T1000 (cell line): Measurements from ENCODE around the gene UBQLN3.

ENCODE experiments used
- DNase-seq: peaks from one replicate; lab custom pipeline; 2025; ENCODE audit warnings: mixed read lengths; lab: John Stamatoyannopoulos, UW

The UBQLN3 gene

GRCh38 chr11:5509803-5510202 is at the start of gene UBQLN3:
TSS of gene UBQLN3 (minus strand) at chr11:5509957. CDS start at chr11:5509558, 399 bp downstream.
- DNase-seq: no peak

- no peak for DNase-seq
Measured at GRCh38 chr11:5557751-5558150, 48.0 kb upstream of the UBQLN3 start.

GRCh38 chr11:5556596-5557188 is 46.9 kb upstream of the UBQLN3 start:
- DNase-seq: no peak

GRCh38 chr11:5553343-5553742 is 43.6 kb upstream of the UBQLN3 start:
- DNase-seq: no peak

GRCh38 chr11:5550440-5551095 is 40.8 kb upstream of the UBQLN3 start:
- no peak for DNase-seq

GRCh38 chr11:5548440-5548839 is 38.7 kb upstream of the UBQLN3 start, which contains the start of gene OR52H1:
TSS of gene OR52H1 (minus strand) at chr11:5548540. CDS start at chr11:5545505, 3,035 bp downstream.
- no peak for DNase-seq

GRCh38 chr11:5547982-5548381 is 38.2 kb upstream of the UBQLN3 start:
- no peak for DNase-seq

GRCh38 chr11:5546457-5546856 is 36.7 kb upstream of the UBQLN3 start:
- no peak for DNase-seq

- DNase-seq: no peak
Measured at GRCh38 chr11:5541427-5541826, 31.7 kb upstream of the UBQLN3 start.

GRCh38 chr11:5536482-5536881 is 26.7 kb upstream of the UBQLN3 start:
- DNase-seq: no peak

- no peak for DNase-seq
Measured at GRCh38 chr11:5534046-5534445, 24.3 kb upstream of the UBQLN3 start.

- DNase-seq: no peak
Measured at GRCh38 chr11:5531053-5531831, 21.5 kb upstream of the UBQLN3 start.

GRCh38 chr11:5528495-5528894 is 18.7 kb upstream of the UBQLN3 start:
- DNase-seq: no peak

- DNase-seq: no peak
Measured at GRCh38 chr11:5527716-5528115, 18.0 kb upstream of the UBQLN3 start.

- DNase-seq: no peak
Measured at GRCh38 chr11:5524756-5525155, 15.0 kb upstream of the UBQLN3 start.

- DNase-seq: no peak
Measured at GRCh38 chr11:5522308-5522707, 12.6 kb upstream of the UBQLN3 start.

GRCh38 chr11:5521540-5521939 is 11.8 kb upstream of the UBQLN3 start:
- no peak for DNase-seq

GRCh38 chr11:5516599-5516998 is 6.8 kb upstream of the UBQLN3 start, which contains the start of gene UBQLNL:
TSS of gene UBQLNL (minus strand) at chr11:5516699. CDS start at chr11:5516441, 258 bp downstream.
- no peak for DNase-seq

GRCh38 chr11:5514841-5515240 is 5.1 kb upstream of the UBQLN3 start:
- DNase-seq: no peak

- DNase-seq: no peak
Measured at GRCh38 chr11:5508605-5509004, 1.2 kb downstream of the UBQLN3 start.

- DNase-seq: no peak
Measured at GRCh38 chr11:5507933-5508305, 1.8 kb downstream of the UBQLN3 start.

- no peak for DNase-seq
Measured at GRCh38 chr11:5507177-5507932, 2.4 kb downstream of the UBQLN3 start.
